ENCODE results near the gene PPP2R2C.

GRCh38 chr4:6335040-6335590 lies 137.3 kb downstream of the PPP2R2C start:
- no peak for TF ChIP-seq CTCF (IDR thresholded peaks at IDR 0.05)
- TF ChIP-seq POLR2AphosphoS5 (IDR thresholded peaks at IDR 0.05), result no peak
